Suprapubic skin (tissue), 4 donors: ENCODE results near the gene LRIG1. TPM values are rescaled to one million over a fixed set of nuclear protein-coding genes. Genes with fewer than 3 reads are reported as not detected.

Experiments
- DNase-seq, 2 donors: peaks; one replicate each; pipeline ENCODE4 v3.0.0-alpha.2; 2019; ENCODE audit warnings: low spot score in 2 of 2
- H3K27ac ChIP-seq: fragments of 200-600 bp; sonication (generic); one replicate; pipeline ENCODE4 v1.5.1; 2019
- H3K27me3 ChIP-seq: fragments of 200-600 bp; sonication (generic); one replicate; pipeline ENCODE4 v1.5.1; 2019
- H3K36me3 ChIP-seq: fragments of 200-600 bp; sonication (generic); one replicate; pipeline ENCODE4 v1.5.1; 2019
- H3K4me1 ChIP-seq: fragments of 200-600 bp; sonication (generic); one replicate; pipeline ENCODE4 v1.5.1; 2019
- H3K4me3 ChIP-seq: fragments of 200-600 bp; sonication (generic); one replicate; pipeline ENCODE4 v1.5.1; 2019; ENCODE audit warnings: mild to moderate bottlenecking
- H3K9me3 ChIP-seq: fragments of 200-600 bp; sonication (generic); one replicate; pipeline ENCODE4 v1.5.1; 2019
- EP300 ChIP-seq: sonication (generic); formaldehyde crosslinking; IDR thresholded peaks from one replicate; pipeline ENCODE4 v1.6.1; 2017; ENCODE audit warnings: antibody characterized with exemption
- POLR2A ChIP-seq, 2 donors: fragments of 450-650 bp; IDR thresholded peaks; one replicate each; pipeline ENCODE4 v1.6.1; 2017; ENCODE audit warnings: antibody characterized with exemption in 2 of 2, mild to moderate bottlenecking in 2 of 2, moderate library complexity in 2 of 2
- POLR2AphosphoS5 ChIP-seq, 3 donors: sonication (generic); formaldehyde crosslinking; IDR thresholded peaks; one replicate each; pipeline ENCODE4 v1.6.1; 2017; ENCODE audit warnings: antibody characterized with exemption in 3 of 3
- WGBS: methylation state at CpG from one replicate; pipeline ENCODE4 v1.1.5; 2018; 5-methylcytosine and 5-hydroxymethylcytosine counted together
- total RNA-seq, 4 donors: library from RNA; depleted of rRNA; stranded (reverse); fragments of >200 nt; gene quantifications; one replicate each; pipeline ENCODE4 v1.1.0, GENCODE V29; 2016
- TF ChIP-seq, protein P1 (sequence below), 2 donors: fragments of 200-600 bp in 1 of 2; fragments of 450-650 bp in 1 of 2; sonication (generic) in 1 of 2; IDR thresholded peaks; one replicate each; pipeline ENCODE4 v1.5.1; 2016 to 2019; ENCODE audit warnings: antibody characterized with exemption in 2 of 2, mild to moderate bottlenecking in 1 of 2, moderate library complexity in 1 of 2

Gene LRIG1
- total RNA-seq, 4 donors from 2014 or later, result 69.1 to 88.0 (median 78.9) TPM

- Histone ChIP-seq H3K36me3 (no peaks in the 10 kb centered on the region), H3K27ac (no peak overlapping the region), H3K9me3 (no peaks in the 10 kb centered on the region), H3K4me3 (no peak overlapping the region), H3K27me3 (no peaks in the 10 kb centered on the region), H3K4me1 (peaks cover 3% of the 10 kb centered on the region)
- TF ChIP-seq POLR2A (IDR thresholded peaks at IDR 0.05), result no peak
- no peak for TF ChIP-seq POLR2AphosphoS5 (IDR thresholded peaks at IDR 0.05)
- no peak for TF ChIP-seq EP300
- TF ChIP-seq, protein P1, sequence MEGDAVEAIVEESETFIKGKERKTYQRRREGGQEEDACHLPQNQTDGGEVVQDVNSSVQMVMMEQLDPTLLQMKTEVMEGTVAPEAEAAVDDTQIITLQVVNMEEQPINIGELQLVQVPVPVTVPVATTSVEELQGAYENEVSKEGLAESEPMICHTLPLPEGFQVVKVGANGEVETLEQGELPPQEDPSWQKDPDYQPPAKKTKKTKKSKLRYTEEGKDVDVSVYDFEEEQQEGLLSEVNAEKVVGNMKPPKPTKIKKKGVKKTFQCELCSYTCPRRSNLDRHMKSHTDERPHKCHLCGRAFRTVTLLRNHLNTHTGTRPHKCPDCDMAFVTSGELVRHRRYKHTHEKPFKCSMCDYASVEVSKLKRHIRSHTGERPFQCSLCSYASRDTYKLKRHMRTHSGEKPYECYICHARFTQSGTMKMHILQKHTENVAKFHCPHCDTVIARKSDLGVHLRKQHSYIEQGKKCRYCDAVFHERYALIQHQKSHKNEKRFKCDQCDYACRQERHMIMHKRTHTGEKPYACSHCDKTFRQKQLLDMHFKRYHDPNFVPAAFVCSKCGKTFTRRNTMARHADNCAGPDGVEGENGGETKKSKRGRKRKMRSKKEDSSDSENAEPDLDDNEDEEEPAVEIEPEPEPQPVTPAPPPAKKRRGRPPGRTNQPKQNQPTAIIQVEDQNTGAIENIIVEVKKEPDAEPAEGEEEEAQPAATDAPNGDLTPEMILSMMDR (IDR thresholded peaks at IDR 0.05), result no peak
- DNase-seq, result no peak
- WGBS, result 25% methylated on average over 4 of the region's 4 CpGs
Observed at GRCh38 chr3:66336333-66336766, 164.5 kb downstream of the LRIG1 start.

GRCh38 chr3:66335671-66336070 is 165.2 kb downstream of the LRIG1 start:
- peaks cover 3% of the 10 kb centered on the region for H3K4me1 ChIP-seq
- no peaks in the 10 kb centered on the region for H3K27me3 ChIP-seq
- no peaks in the 10 kb centered on the region for H3K36me3 ChIP-seq
- no peak for TF ChIP-seq POLR2A (IDR thresholded peaks at IDR 0.05)
- TF ChIP-seq POLR2AphosphoS5 (IDR thresholded peaks at IDR 0.05), result no peak
- TF ChIP-seq, protein P1 (IDR thresholded peaks at IDR 0.05), result no peak
- no peak for TF ChIP-seq EP300
- 95% methylated on average over 2 of the region's 2 CpGs for WGBS
- H3K4me3 ChIP-seq, result no peak overlapping the region
- DNase-seq, result no peak
- H3K9me3 ChIP-seq, result no peaks in the 10 kb centered on the region
- no peak overlapping the region for H3K27ac ChIP-seq
